NCI-H1694 treated with DMSO at 0.1 percent for 48 hours (cell line): ENCODE measurements around the gene SCFD1.
"Not testable (repeated sequence)": the region's sequence is repeated elsewhere in the genome, so short reads cannot be mapped to it uniquely, and the experiment has no call there.

Experiments
- DNase-seq: peaks from one replicate; lab custom pipeline; 2025; lab: John Stamatoyannopoulos, UW

Gene SCFD1

DNA sequence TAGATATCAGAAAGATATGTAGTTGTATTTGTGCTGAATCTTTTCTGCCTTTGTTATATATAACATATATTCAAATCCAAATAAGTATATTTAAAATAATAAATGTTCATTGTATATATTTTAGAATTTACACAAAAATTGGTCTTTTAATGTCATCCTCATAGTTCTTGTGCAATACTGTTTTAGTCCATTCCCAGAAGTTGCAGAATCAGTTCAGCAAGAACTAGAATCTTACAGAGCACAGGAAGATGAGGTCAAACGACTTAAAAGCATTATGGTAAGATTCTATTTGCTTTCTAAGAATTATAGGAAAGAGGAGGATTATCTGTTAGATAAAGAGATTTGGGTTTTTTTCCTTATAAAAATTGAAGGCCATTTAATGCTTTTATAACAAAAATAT, 51.0 kb downstream of the SCFD1 start:
- no peak for DNase-seq

DNA sequence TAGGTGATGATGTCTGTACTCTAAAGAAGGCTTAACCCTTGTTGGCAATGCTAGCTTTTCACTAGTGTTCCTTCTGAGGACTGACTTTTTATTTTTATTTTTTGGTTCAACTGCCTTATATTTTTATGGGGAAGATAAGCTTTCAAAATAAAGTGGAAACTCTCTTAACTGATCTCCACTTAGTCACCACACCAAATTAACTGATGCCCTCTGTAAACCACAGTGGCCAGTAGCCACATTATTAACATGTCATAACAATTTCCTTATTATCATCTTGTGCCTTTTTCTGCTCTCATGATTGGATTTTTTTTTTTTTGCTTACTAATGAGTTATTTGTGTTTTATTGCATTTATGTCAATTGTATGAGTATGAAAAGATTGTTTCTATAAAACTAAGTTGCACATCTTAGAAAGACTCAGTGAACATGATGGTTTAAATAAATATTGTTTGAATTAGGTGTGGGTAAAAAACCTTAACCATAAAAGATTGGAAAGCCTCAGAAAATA, 56.9 kb downstream of the SCFD1 start:
- no peak for DNase-seq

DNA sequence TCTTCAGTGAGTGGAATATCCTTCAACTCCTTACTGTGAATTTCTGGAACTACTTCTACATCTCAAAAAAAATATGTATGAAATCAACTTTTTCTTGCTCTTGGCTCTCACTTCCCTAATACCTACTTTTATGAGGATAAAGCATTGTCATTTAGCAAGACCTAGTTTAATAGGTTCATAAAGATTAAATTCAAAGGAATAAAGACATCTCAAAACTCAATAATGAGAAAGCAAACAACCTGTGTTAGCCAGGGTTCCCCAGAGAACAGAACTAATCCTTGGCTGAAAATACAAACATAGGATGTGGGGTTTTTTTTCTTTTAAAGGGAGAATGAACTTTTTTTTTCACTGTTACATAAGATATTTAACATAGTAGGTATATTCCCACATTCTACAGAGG, 57.9 kb downstream of the SCFD1 start:
- DNase-seq = no peak

DNA sequence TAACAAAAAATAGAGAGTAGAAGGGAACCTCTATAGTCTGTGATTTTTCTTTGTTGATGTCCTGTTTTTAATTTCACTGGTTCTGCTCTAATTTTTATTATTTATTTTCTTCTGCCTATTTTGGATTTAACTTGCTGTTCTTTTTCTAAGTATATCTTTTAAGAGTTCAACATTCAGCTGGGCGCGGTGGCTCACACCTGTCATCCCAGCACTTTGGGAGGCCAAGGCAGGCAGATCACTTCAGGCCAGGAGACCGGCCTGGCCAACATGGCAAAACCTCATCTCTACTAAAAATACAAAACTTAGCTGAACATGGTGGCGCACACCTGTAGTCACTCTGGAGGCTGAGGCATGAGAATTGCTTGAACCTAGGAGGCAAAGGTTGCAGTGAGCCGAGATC, 58.7 kb downstream of the SCFD1 start:
- DNase-seq = not testable (repeated sequence)

DNA sequence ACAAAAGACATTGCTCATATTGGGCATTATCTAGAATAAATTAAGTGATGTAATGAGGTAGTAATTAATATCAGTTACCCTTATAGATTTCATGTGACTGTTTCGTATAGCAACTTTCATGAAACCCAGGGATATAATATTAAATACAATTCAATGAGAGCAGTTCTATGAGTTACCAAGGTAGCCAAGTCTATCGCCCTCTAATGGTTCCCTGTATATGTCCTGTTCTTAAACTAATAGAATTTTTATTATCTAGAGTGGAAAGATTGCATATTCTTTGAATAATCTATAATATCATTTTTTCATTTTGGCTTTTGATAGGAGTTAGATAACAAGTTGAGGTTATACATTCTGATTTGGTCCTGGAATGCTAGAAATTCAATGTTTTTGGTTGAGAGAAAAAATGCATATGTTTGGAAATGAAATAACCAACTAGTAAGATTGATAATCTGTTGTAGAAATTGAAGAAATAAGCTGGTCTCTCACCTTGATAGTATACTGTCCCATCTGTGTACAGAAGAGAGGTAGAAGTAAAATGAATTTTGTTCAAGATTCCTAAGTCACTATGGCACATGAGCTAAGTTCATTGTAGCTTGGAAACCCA, 59.7 kb downstream of the SCFD1 start:
- DNase-seq = peak; percentile 22

DNA sequence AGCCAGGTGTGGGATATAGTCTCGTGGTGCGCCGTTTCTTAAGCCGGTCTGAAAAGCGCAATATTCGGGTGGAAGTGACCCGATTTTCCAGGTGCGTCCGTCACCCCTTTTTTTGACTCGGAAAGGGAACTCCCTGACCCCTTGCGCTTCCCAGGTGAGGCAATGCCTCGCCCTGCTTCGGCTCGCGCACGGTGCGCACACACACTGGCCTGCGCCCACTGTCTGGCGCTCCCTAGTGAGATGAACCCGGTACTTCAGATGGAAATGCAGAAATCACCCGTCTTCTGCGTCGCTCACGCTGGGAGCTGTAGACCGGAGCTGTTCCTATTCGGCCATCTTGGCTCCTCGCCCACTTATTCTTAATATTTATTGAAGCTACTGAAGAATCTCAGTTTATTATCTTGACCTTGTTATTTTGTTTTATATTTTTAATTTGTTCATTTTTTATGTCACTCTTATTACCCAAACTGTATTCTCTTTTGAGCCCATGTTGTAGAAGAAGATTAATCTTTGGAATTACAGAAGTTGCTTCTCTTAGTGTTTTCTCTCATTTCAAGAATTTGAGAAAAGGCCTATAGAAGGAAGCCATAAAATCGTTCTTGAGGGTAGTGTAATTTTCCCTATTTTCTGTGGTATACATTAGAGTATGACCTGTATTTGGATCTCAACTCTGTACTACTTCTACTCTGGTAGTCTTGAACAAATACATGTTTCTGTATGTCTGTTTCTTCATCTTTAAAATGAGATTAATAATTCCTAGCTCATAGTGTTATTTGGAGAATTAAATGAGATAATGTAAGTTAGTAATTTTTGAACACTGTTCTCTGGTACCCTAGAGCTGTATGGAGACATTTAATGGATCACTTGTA, 68.6 kb downstream of the SCFD1 start:
- not testable (repeated sequence) for DNase-seq

DNA sequence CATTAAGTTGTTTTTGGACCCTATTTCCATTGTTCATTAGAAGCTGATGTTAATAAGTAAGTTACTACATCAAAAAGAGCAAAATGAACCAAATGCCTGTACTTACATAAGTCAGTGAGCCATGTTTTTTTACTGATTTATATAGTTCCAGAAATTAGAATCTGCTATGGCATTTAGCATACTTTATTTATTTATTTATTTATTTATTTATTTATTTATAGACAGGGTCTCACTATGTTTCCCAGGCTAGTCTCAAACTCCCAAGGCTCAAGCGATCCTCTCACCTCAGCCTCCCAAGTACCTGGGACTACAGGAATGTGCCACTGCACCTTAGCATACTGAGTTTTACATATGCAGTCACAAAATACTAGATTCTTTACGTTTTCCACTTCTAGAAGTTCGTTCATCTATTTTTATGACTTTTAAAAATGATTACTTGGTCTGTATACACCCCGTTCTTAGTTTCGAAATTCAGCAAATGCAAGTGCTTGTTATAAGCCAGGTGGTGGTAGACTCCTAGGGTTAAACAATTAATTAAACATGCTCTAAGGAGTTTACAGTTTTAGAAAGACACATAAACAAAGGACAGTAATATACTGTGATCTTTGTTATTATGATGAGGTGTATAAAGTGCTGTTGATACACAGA, 69.8 kb downstream of the SCFD1 start:
- DNase-seq = no peak

DNA sequence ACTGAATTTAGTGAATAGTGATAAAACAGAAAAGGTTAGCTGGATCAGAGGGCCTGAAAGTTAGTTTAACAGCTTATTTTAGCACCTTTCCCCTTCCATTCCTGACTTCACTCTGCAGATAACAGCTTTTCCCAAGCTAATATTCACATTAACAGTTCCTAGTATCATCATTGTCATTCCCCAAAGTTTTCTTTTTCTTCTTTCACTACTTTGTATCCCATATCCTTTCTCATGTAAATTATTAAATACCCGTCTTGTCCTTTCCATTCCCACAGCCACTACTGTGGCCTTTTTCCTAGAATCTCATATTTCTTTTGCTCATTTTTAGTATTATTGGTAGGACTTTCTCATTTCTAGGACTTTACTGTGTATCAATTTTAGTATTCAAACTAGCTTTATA, 70.5 kb downstream of the SCFD1 start:
- DNase-seq = no peak

DNA sequence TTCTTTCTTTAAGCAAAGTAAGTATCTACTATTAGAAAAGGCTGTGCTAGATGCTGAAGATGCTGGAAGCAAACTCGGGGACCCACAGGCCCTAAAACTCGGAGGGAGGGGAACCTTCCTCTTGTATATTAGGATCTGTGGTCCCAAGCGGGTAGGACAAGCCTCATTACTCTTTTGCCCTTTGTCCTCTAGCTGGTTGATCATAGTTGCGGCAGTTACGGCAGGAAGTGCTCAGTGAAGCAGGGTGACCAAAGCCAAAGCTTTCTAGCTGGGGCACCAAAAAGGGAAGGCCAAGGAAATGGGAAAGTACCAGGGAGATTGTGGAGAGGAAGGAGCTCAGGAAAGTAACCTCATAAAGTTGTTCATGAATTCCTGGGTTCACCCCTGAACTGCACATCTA, 76.3 kb downstream of the SCFD1 start:
- DNase-seq = no peak

DNA sequence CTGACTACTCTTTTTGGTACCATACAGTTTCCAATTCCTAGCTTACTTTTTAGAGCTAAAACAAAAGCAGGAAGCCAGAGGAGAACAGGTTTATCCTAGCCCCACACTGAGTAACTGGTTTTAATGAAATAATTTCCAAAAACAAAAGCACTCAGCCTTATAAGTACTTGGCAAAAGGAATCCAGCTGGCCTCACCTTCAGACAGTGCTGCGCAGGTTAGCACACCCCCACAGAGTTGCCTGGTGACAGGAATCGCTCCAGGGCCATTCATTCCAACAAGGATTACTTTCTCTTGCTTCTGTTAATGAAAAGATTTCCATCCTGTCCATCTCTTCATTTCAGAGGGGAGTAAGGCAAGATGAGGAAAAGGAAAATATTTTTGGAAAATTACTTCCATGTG, 84.6 kb downstream of the SCFD1 start:
- no peak for DNase-seq

DNA sequence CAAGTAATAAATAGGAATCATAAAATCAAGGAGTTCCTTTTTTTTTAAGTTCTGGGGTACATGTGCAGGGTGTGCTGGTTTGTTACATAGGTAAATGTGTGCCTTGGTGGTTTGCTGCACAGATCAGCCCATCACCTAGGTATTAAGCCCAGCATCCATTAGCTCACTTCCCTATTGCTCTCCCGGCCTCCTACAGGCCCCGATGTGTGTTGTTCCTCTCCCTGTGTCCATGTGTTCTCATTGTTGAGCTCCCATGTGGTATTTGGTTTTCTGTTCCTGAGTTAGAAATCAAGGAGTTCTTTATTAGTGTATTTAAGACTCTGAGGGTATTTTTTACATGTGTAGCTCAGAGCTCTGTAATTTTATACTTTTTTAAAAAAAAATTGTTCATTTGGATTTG, 86.0 kb downstream of the SCFD1 start:
- DNase-seq = no peak

DNA sequence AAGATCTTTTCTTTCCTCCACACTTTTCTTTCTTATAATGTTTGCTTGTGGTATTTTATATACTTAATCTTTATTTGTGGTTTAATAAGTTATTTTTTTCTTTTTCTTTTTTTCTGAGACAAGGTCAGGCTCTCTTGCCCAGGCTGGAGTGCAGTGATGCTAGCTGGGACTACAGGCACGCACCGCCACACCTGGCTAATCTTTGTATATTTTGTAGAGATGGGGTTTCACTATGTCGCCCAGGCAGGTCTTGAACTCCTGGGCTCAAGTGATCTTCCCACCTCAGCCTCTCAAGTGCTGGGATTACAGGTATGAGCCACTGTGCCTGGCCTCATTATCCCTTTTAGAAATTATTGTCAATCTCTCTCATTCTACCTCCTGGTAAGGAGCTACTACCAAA, 87.1 kb downstream of the SCFD1 start:
- DNase-seq = no peak

DNA sequence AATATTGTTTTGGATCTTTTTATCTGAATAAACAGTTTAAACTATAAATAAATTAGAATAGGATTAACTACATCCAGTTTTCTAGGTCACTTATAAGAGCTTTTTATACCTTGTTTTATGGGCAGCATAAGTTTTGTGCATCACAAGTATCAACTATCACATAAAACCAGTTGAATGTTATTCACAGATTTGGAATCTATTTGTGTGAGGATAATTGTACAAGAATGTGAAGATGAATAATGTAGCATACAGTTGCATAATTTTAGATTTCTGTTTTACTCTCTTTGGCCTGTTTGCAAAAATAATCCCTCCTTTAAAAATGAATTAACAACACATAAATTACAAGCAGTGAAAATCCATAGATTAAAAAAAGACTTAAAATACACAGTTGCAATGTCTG, 88.8 kb downstream of the SCFD1 start:
- no peak for DNase-seq

DNA sequence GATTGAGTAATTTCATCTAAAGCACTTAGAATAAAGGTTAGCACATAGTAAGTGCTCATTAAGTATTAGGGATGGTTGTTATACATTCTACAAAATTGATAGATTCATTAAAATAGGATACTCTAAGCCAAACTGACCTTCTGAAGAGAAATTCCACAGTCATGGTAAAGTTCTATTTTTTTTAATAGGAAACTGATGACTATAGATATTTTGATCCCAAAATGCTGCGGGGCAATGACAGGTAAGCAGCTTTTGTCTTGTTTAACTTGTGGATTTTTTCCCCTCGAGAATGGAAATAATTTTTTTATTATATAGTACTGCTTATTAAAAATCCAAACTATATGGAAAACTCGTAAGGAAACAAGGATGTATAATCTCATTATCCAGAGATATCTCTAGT, 97.0 kb downstream of the SCFD1 start:
- no peak for DNase-seq

DNA sequence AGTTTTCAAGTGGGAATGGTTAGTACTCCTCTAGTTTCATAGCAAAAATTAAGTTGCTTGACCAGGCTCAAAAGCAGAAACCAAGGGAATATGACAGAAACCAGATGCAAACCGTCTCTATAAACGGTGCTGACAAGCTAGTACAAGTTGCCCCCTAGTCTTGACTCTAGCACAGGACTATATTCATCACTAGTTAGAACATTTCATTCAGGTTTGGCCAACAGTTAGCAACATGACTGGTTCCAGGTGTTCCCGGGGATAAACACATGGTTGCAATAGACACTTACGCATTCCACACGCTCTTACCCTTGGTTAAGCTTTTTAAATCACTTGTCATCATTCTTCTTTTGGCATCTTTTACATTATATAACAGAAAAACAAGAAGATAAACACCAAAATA, 103.6 kb downstream of the SCFD1 start:
- DNase-seq = no peak

DNA sequence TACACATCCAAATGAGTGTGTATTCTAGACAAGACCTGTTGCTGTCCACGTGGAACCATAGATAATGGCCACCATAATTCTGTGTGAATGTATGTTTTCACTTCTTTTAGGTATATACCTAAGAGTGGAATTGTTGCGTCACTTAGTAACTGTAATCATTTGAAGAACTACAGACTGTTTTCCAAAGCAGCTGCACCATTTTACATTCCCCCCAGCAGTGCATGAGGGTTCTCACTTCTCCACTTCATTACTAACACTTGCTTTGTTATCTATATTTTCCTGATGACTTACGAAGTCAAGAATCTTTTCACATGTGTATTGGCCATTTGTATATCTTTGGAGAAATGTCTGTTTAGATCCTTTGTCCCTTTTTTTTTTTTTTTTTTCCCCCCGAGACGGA, 106.4 kb downstream of the SCFD1 start:
- no peak for DNase-seq

DNA sequence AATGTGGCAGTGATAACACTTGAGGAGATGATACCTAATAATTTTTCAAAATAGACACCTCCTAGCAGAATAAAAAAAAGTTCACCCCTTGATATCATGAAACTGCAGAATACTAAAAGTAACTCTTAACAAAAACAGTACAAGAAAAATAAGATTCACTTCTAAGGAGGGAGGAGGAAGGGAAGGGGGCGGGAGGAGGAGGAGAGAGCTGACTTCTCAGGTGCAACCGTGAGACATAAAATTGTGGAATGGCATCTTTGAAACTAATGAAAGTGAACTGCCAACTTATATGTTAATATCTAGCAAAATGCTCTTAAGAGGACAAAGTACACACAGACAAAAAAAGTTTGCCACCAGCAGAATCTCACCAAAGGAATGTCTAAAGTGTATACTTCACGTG, 115.8 kb downstream of the SCFD1 start:
- no peak for DNase-seq

DNA sequence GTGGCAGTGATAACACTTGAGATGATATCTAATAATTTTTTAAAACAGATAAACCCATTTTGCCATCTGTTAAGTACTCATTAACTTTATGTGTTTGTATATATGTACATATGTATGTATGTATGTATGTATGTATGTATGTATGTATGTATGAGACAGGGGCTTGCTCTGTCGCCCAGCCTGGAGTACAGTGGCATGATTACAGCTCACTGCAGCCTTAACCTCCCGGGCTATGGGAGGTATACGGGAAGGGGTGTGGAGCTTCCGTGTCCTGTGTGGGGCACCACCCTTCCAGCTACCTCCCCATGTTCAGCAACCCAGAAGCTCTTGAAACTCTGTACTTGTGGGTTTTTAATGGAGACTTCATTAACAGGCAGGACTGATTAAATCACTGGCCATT, 116.9 kb downstream of the SCFD1 start:
- no peak for DNase-seq

DNA sequence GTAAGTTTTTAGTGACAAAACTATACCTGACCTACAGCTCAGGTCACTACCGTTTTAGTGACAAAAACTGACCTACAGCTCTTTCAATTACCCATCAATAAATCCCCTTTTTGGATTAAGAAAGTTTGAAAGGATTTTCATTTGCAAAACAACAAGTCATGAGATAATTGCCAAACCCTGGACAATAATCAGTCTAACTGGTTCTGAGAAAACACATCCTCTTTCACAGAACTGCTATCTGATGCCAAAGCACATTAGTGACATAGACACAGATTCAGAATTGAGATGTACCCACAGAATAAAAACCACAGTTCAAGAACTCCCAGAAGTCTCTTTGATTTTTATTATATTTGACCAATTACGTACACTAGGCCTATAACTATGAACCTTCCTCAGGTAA, 126.2 kb downstream of the SCFD1 start:
- DNase-seq = no peak

DNA sequence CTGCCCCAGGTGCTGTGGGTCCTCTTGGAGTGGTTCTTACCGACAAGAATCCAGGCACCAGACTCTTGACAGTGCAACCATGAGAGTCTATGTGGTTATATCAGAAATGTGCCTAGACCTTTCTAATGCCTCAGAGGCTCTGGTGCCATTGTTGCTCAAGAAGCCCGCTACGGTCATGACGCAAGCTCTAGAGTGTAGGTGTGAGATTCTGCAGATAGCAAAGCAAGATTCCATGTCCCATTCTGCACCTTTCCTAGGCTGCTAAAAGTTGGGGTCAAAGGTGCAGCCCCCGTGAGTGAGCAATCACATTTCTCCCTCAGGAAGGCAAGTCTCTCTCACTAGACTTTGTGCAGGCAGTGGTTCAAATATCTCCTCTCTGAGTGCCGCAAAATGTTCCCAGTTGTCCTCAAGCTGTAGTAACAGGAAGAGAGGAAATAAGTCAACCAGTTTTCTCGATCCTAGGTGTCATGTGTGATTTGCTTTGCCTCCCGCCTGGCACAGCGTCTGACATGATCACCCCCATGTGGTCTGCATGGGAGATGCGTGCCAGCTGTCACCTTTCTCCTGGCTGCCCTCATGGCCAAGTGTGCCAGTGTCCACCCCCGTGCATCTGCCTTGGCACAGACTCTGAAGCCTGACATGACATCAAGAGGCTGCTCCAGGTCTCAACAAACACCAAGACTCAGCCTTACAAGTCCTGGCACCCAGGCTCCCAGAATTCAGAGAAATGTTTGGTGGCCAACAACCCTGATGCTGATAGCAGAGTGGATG, 129.7 kb downstream of the SCFD1 start:
- DNase-seq = no peak

DNA sequence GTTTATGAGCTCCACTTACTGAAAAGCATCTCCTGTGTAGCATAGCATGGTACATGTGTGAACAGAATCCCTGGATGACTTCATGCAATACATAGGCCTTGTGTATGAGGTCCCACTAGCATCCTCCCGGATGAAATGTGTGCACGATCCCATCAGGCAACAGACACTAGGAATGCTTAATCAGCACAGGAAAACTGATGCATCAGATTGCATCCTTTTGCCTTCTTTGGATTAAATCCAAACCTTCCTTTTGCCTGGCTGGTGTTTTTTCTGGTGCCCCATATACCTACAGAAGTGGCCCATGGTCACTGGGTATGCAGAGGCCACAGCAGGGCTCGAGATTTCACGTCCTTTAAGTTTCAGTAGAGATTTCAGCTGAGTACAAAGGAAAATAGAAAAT, 131.3 kb downstream of the SCFD1 start:
- DNase-seq = no peak

DNA sequence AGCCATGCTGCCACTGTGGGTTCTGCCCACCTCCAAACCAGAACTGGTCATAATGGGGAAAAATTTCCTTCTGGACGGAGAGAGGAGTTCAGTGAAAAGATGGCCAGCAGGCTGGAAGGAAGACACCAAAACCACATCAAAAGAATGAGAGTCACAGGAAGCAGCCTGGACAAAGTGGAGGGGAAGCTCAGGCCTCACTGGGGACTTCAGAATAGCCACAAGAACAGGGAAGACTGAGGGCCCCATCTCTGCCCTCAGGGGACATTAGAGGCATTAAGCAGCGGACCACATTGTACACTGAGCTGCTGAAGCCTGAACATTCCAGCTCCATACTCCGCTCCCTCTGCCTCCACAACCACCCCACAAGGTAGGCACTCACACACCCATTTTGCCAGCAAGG, 132.7 kb downstream of the SCFD1 start:
- DNase-seq = no peak
